GM21526 (cell line): ENCODE results near the gene DICER1.
A peak's percentile ranks its signal among the peaks of the same experiment; 100 is the strongest.
"Not testable (repeated sequence)": the region's sequence is repeated elsewhere in the genome, so short reads cannot be mapped to it uniquely, and the experiment has no call there.

Experiments used
- ATAC-seq: cut with Tn5 transposase; IDR thresholded peaks from one replicate; pipeline ENCODE4 v1.9.1; 2021; ENCODE audit warnings: moderate library complexity; ENCODE audit not compliant: unreplicated experiment, low FRiP score

The DICER1 gene

GRCh38 chr14:95157327-95158189, at the start of gene DICER1:
Gene DICER1 (minus strand): TSS chr14:95157529. CDS start chr14:95133458, 24,071 bp downstream.
- ATAC-seq, result peak; percentile 67

- no peak for ATAC-seq
These were observed 49.2 kb upstream of the DICER1 start for GRCh38 chr14:95206534-95206933.

GRCh38 chr14:95204705-95205104, 47.4 kb upstream of the DICER1 start:
- no peak for ATAC-seq

- ATAC-seq, result not testable (repeated sequence)
These were observed 44.4 kb upstream of the DICER1 start for GRCh38 chr14:95201745-95202144.

GRCh38 chr14:95200404-95200803, 43.1 kb upstream of the DICER1 start:
- no peak for ATAC-seq

GRCh38 chr14:95199298-95199983, 42.1 kb upstream of the DICER1 start:
- ATAC-seq, result no peak

GRCh38 chr14:95198320-95198719, 41.0 kb upstream of the DICER1 start:
- no peak for ATAC-seq

GRCh38 chr14:95197551-95197950, 40.2 kb upstream of the DICER1 start:
- ATAC-seq, result no peak

- ATAC-seq, result no peak
These were observed 39.7 kb upstream of the DICER1 start for GRCh38 chr14:95196826-95197545.

- ATAC-seq, result no peak
These were observed 38.9 kb upstream of the DICER1 start for GRCh38 chr14:95196268-95196667.

GRCh38 chr14:95195031-95195430, 37.7 kb upstream of the DICER1 start:
- ATAC-seq, result no peak

GRCh38 chr14:95193081-95193480, 35.8 kb upstream of the DICER1 start:
- ATAC-seq, result no peak

- ATAC-seq, result no peak
These were observed 35.0 kb upstream of the DICER1 start for GRCh38 chr14:95192311-95192710.

- ATAC-seq, result no peak
These were observed 34.3 kb upstream of the DICER1 start for GRCh38 chr14:95191445-95192199.

- ATAC-seq, result no peak
These were observed 33.5 kb upstream of the DICER1 start for GRCh38 chr14:95190857-95191256.

- no peak for ATAC-seq
These were observed 33.1 kb upstream of the DICER1 start for GRCh38 chr14:95190346-95190840.

GRCh38 chr14:95189367-95190132, 32.2 kb upstream of the DICER1 start:
- no peak for ATAC-seq

GRCh38 chr14:95188380-95188779, 31.1 kb upstream of the DICER1 start:
- no peak for ATAC-seq

- ATAC-seq, result no peak
These were observed 28.6 kb upstream of the DICER1 start for GRCh38 chr14:95185767-95186392.
